ENCODE data around the gene NIN.

Gene NIN

DNA sequence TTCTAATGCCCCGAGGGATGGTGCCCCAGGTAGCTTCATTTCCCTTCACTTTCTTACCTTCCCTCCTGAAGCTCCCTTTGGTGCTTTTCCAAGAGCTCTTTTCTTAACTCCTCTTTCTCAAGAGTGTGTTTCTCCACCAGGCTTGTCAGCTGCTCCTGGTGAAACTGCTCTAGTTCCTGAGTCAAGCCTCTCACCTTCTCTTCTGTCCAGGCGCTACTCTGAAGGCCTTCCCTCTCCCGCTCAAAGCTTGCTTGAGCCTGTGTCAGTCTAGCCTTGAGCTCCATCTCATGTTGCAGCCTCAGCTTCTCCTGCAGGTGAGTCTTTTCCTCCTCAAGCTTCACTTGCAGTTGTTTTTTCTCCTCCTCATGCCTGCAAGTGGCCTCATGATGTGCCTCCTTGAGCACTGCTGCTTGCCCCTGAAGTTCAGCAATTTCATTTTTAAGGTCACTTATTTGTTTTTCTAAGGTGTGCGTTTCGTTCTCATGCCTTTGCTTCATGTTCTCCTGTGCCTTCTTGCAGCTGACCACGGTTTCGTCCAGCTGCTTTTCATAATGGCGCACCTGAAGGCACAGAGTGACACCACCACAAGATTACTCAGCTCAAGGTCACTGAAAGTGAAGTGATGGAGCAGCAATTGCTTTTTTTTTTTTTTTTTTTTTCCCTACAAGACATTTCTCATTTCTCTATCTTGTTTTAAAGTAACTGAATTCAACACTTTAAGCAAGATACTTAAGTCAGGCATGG, 71.0 kb downstream of the NIN start:
- no peak for DNase-seq

DNA sequence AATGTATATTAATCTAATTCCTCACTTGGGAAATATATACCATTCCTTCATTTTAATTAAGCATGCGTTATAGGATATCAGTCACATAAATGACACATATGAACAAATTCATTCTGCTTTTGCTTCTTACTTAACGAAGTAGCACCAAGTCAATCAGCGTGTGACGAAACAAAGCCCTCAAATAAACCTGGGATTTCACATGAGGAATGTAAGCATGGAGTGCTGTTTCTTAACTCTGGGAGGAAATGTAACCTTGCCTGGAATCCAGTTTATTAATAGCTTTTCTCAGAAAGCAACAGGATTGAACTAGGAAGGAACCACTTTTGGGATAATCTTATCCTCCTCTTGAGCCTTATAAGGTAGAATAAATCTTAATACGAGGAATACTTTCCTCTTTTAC, 72.0 kb downstream of the NIN start:
- DNase-seq, result no peak

DNA sequence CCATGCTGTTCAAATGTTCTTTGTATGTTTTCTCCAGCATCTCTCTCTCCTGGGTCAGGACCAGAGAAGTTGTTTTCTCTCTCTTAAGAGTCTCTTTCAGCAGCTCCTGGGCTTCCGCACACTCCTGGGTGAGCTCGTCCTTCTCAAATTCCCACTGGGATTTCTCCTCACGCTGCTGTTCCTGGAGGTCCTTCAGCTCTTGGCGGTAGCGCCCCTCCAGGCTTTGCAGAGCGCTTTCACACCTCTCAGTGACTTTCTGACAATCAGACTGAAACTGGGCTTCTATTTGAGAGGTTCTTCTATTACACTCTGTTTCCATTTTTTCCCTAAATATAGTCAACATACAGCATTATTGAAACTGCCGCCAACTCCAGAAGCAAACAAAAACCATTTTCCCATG, 72.7 kb downstream of the NIN start:
- no peak for DNase-seq

DNA sequence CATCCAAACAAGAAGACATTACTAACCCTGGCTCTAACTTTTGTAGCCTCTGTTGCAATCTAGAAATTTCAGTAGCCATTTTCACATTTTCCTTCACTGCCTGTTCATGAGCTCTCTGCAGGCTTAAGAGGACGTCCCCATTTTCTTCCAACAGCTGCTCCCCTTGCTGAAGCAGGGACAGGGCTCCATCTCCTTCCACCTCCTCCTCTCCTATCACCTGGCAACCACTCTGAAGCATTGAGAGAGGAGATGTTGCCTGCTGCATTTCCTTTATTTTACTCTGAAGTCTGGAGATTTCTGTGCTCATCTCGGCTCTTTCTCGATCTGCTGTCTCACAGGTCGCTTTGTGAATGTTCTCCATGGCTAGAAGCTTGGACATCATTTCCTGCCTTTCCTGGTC, 73.3 kb downstream of the NIN start:
- no peak for DNase-seq

DNA sequence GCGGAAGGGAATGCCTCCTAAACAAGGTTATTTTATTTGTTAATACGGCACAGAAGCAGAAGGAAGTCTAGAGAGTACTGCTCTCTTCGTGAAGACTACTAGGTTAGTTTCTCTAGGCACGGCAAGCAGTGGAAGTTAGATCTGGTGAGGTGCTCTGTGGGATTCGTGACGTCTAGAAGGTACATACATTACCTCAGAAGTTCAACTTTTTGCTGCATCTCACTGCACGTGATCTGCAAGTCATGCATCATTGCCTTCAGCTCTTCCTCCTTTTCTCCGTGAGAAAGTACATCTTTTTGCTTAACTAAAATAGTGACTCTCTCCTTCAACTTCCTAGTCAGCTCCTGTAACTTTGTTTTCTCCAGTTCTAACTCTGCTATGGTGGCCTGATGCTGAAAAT, 74.7 kb downstream of the NIN start:
- no peak for DNase-seq

DNA sequence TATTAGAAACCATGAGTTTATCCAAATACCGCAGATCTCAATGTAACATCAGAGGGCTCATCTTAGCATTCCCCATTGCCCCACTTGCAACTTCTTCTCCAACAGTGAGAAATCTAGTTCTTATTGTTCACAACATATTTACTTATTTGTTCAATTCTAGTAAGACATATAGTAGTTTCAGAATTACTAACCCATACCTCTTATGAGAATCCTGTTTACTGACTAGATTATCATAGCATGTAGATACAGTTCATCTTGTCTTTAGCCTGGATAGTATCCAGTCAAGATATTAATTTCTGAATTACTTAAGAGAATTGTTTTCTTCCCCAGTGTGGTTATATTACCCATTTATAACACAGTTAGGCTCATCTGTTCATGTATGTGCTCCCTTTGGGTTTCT, 80.6 kb downstream of the NIN start:
- no peak for DNase-seq

DNA sequence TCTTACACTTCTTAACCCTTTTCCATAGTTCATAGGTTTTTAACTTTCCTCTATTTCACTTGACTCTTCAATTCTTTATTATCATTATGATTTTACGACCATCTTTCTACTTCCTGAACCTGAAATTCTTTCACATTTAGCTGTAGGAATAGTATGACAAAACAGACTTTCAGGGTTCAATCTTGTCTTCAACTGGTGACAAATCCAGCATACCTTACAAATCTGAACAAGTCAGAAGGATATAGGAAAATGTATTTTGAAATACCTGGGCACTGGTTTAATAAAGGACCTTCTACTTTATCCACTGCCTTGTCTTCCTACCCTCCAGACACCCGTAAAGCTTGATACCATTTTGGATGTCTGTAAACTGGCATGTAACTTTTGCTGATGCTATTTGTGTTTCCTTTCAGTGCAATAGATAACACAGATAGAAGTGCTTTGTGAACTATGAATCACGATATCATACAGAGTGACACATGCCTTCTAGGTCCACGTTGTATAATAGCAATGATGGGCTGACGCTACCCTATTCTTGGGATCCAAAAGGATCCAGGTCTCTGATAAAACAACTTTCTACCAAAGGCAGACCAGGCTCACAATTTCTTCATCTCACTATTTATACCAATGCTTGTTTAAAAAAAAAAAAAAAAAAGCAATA, 85.4 kb downstream of the NIN start:
- no peak for DNase-seq

DNA sequence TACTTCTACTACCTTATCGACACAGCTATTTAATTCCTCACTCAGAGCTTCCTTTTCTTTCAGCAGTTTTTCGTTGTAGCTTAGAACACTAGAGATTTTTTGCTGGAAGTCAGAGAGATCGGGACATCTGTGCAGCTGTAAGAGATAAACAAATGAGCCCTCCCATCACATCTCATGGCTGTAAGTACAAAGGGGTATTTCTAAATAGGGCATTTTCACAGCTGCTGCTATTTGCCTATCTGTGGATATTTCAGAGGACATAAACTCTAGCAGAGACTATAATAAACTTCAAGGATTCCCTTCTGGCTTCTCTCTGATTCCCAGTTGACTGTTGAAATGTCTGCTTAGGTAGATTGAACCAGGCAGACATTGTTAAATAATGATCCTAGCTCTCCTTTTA, 86.7 kb downstream of the NIN start:
- no peak for DNase-seq

DNA sequence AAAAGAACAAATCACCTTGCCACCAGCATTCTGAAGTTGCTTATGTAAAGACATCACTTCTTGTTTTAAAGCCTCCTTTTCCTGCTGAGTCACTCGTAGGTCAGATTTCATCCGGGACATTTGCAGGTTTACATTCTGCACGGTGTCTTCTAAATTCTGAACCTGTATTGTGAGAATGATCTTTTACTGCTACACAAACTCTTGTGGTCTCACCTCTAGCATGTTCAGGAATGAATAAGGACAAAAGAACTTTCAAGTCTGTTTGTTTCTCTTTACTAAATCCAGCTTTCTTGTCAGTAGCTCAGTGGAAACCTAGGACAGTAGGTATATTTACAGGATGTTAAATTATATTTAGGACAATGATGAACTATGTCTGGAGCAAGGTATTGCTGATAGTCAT, 89.4 kb downstream of the NIN start:
- no peak for DNase-seq

DNA sequence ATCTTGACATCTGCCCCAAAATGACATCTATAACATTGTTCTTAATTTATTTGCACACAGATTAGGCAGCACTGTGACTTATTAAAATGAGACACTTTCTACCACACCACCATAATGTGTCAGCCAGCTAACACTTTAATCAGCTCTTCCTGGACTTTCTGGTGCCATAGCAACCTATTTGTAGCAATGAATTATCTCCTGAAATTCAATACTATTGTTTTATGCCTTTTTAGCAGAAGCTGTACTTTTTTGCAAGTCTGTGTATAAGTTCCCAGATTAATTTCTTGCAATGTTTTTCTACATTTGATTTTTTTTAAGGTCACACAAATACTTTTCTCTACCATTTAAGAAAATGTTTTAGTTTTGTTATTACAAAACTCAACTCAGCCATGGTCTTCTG, 90.1 kb downstream of the NIN start:
- DNase-seq, result no peak

DNA sequence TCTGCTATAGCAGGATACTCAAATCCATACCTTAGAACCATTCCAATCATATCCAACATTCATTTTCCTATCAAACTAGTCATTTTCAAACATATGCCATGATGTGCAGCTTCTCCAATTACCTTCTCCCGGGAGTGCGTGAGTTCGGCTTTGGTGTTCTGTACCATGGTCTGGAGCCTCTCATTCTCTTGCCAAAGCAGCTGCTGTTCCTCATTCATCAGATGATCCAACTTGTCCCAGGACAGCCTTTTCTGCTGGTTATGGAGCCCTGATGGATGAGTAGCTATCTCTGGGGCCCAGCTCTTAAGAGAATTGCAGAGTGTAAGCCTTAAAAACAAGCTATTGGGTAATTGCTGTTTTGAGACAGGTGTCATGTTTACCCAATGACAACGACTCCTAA, 91.8 kb downstream of the NIN start:
- no peak for DNase-seq

DNA sequence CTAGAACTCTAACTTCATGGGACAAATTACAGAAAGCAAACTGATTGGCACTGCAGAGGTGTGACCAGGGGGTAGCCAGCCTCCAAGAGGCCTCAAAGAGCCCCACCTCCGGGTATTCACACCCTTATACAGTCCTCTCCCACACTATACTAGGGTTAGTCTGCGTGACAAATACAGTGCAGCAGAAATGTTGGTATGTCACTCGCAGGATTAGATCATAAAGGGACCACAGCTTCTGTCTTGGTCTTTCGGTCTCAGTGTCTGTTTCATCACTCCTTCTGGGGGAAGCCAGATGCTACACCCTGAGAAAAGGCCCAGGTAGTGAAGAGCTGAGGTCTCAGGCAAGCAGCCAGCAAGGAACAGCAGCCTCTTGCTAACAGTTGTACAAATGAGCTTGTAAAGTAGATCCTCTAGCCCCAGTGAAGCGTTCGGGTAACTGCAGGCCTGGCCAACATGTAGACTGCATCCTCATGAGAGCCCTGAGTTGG, 94.0 kb downstream of the NIN start:
- DNase-seq, result no peak

DNA sequence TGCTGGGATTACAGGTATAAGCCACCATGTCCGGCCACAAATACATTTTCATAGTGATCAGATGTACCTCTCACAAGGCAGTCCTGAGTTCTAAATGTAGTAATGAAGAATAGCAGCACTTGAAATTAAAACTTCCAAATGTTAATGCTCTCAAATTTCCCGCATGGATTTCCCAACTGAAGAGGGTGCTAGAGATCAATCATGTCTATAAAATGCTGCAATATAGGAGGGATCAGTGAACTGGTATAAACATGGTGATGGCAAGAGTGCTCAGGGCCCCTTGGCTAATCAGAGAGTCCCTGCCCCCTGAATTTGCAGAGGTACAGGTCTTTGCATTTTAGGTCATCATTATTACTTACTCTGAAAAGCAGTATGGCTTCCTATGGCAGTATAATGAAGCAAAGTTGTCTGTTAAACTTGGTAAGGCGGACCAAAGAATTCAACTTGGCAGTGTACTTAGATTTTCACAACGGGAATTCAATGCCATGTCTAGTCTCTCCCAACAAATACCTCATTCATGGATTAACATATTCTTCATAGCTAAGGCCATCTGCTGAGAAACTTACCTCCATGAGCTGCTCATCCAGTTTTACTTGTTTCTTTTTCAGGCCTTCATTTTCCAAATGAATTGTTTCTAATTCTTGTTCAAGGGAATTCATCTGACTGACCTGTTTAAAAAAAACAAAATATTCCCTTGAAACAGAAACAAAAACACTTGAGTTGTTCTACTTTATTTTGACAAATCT, 95.8 kb downstream of the NIN start:
- DNase-seq, result no peak

DNA sequence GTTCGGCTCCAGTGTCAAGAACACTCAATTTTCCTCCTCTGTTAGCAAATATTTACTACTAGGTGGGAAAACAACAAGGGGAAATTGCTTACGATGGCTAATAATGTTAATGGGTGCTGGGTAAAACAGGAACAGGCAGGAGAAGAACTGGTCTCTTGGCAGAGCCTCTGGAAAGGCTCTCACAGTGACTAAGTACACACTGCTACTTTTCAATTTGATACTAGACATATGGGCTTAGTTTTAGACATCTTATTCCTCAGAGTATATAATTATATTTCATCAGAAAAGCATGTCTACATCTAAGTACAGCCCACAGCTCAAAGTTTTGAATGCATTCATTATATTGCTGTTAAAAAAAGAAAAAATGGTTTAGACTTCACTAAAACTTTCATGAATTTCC, 97.5 kb downstream of the NIN start:
- DNase-seq, result no peak

DNA sequence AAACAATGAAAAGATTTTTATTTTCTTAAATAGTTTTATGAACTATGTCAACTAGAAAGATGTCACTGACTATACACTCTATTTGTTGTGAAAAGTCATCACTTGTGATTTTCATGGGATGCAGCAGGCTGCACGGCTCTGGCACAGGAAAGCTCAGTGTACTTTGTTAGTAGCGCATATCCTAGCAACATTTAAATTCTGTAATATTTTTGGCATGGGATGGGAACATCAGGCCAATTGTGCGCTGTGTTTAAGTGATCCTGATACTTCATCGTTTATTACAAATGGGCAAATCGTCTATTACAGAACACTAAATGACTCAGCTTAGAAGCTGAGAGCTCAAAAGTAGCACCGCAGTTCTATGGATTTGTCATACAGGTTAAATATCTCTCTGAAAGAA, 102.1 kb downstream of the NIN start:
- DNase-seq, result no peak

DNA sequence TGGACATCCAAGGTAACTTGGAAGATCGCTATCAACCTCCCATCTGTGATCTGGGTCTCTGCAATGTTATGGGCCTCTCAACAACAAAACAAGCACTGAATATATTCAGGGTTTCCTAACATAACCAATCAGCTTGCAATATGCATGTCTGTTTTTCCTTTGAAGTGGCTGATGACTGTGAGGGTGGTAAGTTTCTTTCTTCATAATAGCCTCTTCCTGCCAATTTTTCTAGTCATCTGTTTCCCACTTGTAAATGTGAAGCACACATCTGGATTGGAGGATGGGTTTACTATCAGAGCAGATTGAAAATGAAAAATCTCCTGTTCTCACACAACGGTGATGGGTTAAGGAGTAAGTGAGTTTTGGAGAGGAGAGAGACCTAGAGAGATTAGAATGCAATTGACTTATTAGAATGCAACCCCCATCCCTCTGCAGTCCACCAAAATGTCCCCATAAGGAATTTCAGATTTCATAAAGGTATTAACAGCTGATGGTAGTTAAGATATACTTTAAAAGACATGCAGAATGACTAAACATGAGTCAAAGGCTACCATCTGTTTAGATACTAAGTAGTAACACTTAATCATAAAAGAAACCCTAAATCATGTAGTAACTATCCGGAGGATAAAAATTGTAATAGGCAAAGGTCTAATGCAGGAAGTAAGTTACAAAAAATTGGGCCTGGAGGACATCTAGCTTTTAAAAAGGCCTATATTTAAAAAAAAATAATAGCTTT, 104.4 kb downstream of the NIN start:
- no peak for DNase-seq

DNA sequence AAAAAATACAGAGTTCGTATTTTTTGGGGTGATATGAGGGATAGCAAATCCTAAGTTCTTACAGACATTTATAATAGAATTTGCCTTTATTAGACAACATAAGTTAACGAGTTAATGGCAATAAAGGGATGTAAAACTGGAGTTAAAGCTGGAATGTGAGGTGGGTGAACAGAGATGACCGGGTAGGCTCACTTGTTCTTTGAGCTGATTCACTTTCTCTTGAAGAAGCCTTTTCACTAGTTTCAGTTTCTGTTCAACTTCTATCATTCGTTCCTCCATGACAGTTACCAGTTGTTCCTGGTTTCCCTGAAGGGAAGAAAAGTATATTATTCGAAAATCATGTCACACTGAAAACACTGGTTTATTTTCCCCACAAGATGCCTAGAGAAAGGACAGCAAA, 105.2 kb downstream of the NIN start:
- DNase-seq, result no peak

DNA sequence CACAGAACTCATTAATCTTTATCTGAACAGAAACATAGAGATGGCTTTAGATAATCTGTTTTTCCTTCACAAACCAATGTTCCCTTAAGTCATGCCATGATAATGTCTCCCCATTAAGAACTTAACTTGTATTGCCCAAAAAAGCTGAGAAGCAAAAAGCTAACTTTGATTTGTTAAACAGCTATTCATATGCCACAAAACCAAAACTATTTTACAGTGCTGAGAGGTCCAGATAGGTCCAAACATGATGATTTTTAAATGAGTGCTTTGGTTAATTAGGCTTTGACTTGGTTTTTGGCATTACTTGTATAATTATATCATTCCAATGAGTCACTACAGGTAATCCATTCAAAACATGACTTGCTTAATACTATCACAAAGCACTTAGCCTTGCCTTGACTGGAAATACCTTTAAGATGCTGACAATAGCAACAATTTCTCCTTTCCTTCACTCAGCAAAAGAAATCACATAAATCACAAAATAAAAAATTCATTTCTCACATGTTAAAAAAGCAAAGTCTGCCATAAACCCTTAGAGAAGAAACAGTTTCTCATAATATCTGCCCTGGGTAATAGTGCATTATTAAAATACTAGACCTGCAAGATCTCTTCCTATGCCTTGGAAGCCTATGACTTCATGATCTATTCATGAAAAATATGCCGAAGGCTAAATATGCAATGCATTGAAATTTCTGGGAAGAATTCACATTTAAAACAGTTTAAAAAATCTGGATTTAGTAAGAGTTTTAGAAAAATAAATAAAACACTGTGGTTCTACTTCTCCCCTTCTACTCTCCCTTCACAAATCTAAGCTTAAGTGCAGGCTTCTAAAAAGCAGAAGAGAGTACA, 110.8 kb downstream of the NIN start:
- no peak for DNase-seq

DNA sequence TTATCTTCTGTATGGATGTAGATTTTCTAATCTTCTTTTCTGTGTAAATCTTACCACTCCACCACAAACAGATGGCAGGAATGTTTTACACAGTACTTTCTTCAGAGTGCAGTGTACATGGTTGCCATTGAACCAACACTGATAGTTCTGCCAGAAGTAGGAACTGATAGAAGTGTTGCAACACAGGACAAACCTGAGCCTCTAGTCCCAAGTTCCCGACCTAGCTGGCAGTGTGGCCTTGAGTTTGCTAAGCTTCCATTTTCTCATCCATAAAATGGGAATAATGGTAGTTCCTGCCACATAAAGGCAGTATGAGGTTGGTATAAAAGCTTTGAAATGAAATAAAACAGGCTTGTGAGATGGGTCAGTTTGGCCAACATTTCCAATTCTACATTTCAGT, 112.0 kb downstream of the NIN start:
- no peak for DNase-seq

DNA sequence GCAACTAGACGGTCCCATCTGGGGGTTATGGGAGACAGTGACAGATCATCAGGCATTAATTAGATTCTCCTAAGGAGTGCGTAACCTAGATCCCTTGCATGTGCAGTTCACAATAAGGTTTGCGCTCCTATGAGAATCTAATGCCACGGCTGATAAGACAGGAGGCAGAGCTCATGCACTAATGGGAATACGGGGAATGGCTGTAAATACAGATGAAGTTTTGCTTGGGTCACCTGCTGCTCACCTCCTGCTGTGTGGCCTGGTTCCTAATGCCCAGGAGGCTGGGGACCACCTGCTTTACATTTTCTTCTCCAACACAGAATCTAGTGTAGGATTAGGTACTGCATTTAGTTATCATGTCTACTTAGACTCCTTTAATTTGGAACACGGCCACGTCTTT, 113.2 kb downstream of the NIN start:
- no peak for DNase-seq

DNA sequence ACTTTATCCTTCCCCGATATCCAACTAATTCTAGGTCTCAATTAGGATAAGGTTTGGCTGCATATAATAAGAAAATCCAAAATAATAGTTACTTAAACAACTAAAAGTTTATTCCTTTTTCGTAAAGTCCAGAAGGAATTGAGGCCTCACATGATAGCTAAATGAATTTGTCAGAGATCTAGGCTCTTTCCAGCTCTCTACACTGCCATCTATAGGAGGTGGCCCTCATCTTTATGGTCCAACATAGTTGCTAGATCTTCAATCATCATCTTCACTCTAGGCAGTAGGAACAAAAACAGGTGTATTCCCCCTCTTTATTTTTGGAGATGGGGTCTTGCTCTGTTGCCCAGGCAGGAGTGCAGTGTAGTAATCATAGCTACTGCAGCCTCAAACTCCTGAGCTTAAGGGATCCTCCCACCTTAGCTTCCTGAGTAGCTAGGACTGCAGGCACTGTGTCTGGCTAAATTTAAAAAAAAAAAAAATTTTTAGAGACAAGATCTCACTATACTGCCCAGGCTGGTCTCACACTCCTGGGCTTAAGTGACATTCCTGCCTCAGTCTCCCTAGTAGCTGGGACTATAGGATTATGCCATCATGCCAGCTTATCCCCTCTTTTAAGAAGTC, 116.4 kb downstream of the NIN start:
- DNase-seq, result no peak

DNA sequence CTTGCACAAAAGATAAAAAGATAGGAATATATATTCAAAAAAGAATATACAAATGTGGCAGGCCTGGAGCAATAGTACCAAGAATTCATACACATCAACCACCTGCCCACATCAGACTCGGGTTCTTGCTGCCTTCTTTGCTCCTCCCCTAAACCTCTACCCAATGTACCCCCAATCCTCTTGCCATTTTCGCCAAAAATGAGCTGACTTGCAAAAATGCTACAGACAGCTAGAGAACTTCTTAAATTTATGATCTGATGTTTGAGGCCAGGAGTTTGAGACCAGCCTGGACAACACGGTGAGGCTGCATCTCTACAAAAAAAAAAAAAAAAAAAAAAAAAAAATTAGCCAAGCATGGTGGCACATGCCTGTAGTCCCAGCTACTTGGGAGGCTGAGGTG, 119.9 kb downstream of the NIN start:
- DNase-seq, result no peak
